Neural progenitor cell (in vitro differentiated cells): Measurements from ENCODE around the gene AGR2. TPM values are rescaled to one million over a fixed set of nuclear protein-coding genes. Genes with fewer than 3 reads are reported as not detected.

Source experiments
- DNase-seq: peaks from one replicate; pipeline ENCODE4 v3.0.0-alpha.2; 2016; ENCODE audit warnings: low spot score
- H2AFZ ChIP-seq: fragments of 200-600 bp; sonication (generic); replicated peaks from 2 replicates; pipeline ENCODE4 v1.6.1; 2016; ENCODE audit warnings: antibody characterized with exemption
- H3F3A ChIP-seq: fragments of 200-600 bp; sonication (generic); 2 replicates; pipeline ENCODE4 v1.6.1; 2016; ENCODE audit warnings: antibody characterized with exemption, low read depth
- H3K27ac ChIP-seq: fragments of 200-600 bp; sonication (generic); 2 replicates; pipeline ENCODE4 v1.5.1; 2016; ENCODE audit warnings: mild to moderate bottlenecking
- H3K27me3 ChIP-seq: fragments of 200-600 bp; sonication (generic); 2 replicates; pipeline ENCODE4 v1.6.1; 2016; ENCODE audit warnings: mild to moderate bottlenecking, moderate library complexity
- H3K36me3 ChIP-seq: fragments of 200-600 bp; sonication (generic); 2 replicates; pipeline ENCODE4 v1.5.1; 2016
- H3K4me1 ChIP-seq: fragments of 200-600 bp; sonication (generic); 2 replicates; pipeline ENCODE4 v1.6.1; 2016; ENCODE audit warnings: mixed run types
- H3K4me2 ChIP-seq: fragments of 200-600 bp; sonication (generic); 2 replicates; pipeline ENCODE4 v1.6.1; 2016
- H3K4me3 ChIP-seq: fragments of 200-600 bp; sonication (generic); 2 replicates; pipeline ENCODE4 v1.5.1; 2016
- H3K79me2 ChIP-seq: fragments of 200-600 bp; sonication (generic); 2 replicates; pipeline ENCODE4 v1.6.1; 2016; ENCODE audit warnings: low read depth
- H3K9ac ChIP-seq: fragments of 200-600 bp; sonication (generic); 2 replicates; pipeline ENCODE4 v1.6.1; 2016
- H3K9me3 ChIP-seq: fragments of 200-600 bp; sonication (generic); 2 replicates; pipeline ENCODE4 v1.5.1; 2016; ENCODE audit warnings: low read depth
- H4K20me1 ChIP-seq: fragments of 200-600 bp; sonication (generic); 2 replicates; pipeline ENCODE4 v1.6.1; 2016; ENCODE audit warnings: low read depth
- H3K27ac Mint-ChIP-seq: 3 replicates; pipeline ENCODE4 v1.8.0; 2021; ENCODE audit warnings: mixed read lengths
- H3K27me3 Mint-ChIP-seq: 2 replicates; pipeline ENCODE4 v1.8.0; 2022; ENCODE audit warnings: low read depth, mild to moderate bottlenecking, inconsistent platforms, moderate library complexity, mixed read lengths; ENCODE audit not compliant: insufficient read depth
- H3K36me3 Mint-ChIP-seq: 3 replicates; pipeline ENCODE4 v1.8.0; 2021; ENCODE audit warnings: mixed read lengths
- H3K4me1 Mint-ChIP-seq: 3 replicates; pipeline ENCODE4 v1.8.0; 2021; ENCODE audit warnings: mixed read lengths
- H3K4me3 Mint-ChIP-seq: 3 replicates; pipeline ENCODE4 v1.8.0; 2021; ENCODE audit warnings: mild to moderate bottlenecking, moderate library complexity, mixed read lengths
- H3K9me3 Mint-ChIP-seq: 3 replicates; pipeline ENCODE4 v1.8.0; 2020; ENCODE audit warnings: mixed read lengths
- CTCF ChIP-seq: fragments of 200-600 bp; sonication (generic); IDR thresholded peaks from 2 replicates; pipeline ENCODE4 v1.5.1; 2017; ENCODE audit warnings: antibody characterized with exemption, mild to moderate bottlenecking
- EZH2 ChIP-seq: fragments of 200-600 bp; sonication (generic); IDR thresholded peaks from 2 replicates; pipeline ENCODE4 v1.6.1; 2017; ENCODE audit warnings: antibody characterized with exemption, mild to moderate bottlenecking, moderate library complexity
- EZH2phosphoT487 ChIP-seq: fragments of 200-600 bp; sonication (generic); IDR thresholded peaks from 2 replicates; pipeline ENCODE4 v1.6.1; 2017; ENCODE audit warnings: antibody characterized with exemption
- total RNA-seq: library from RNA; depleted of rRNA; stranded (reverse); fragments of >200 nt; gene quantifications from 2 replicates; pipeline ENCODE4 v1.2.3, GENCODE V29; 2015; ENCODE audit warnings: low replicate concordance

The AGR2 gene
- total RNA-seq, 1 donor from 2014 or later, result not detected

- H3K9me3 Mint-ChIP-seq, result no peaks in the 10 kb centered on the region
- TF ChIP-seq EZH2 (no peak), CTCF (no peak), EZH2phosphoT487 (no peak)
- H3K36me3 Mint-ChIP-seq, result no peaks in the 10 kb centered on the region
- Histone ChIP-seq H3K4me1 (peaks cover 17% of the 10 kb centered on the region), H3K27me3 (no peaks in the 10 kb centered on the region), H3K4me3 (no peak overlapping the region), H3F3A (peaks cover 12% of the 10 kb centered on the region), H3K36me3 (no peaks in the 10 kb centered on the region), H3K79me2 (no peaks in the 10 kb centered on the region), H3K9me3 (no peaks in the 10 kb centered on the region), H3K9ac (no peak overlapping the region), H2AFZ (no peak overlapping the region), H3K27ac (no peak overlapping the region), H3K4me2 (no peak overlapping the region), H4K20me1 (no peaks in the 10 kb centered on the region)
- no peak for DNase-seq
- peaks cover 3% of the 10 kb centered on the region for H3K27me3 Mint-ChIP-seq
- no peak overlapping the region for H3K27ac Mint-ChIP-seq
- H3K4me3 Mint-ChIP-seq, result no peak overlapping the region
- H3K4me1 Mint-ChIP-seq, result peaks cover 5% of the 10 kb centered on the region
Measured at GRCh38 chr7:16839646-16840045, 34.8 kb upstream of the AGR2 start.

- Mint-ChIP-seq H3K4me3 (no peak overlapping the region), H3K36me3 (no peaks in the 10 kb centered on the region), H3K4me1 (peaks cover 5% of the 10 kb centered on the region), H3K9me3 (no peaks in the 10 kb centered on the region), H3K27me3 (peaks cover 3% of the 10 kb centered on the region), H3K27ac (no peak overlapping the region)
- peaks cover 5% of the 10 kb centered on the region for H3F3A ChIP-seq
- peaks cover 10% of the 10 kb centered on the region for H3K4me1 ChIP-seq
- peak overlapping the region; percentile 40 for H2AFZ ChIP-seq
- no peak overlapping the region for H3K4me2 ChIP-seq
- H3K9me3 ChIP-seq, result no peaks in the 10 kb centered on the region
- no peaks in the 10 kb centered on the region for H3K27me3 ChIP-seq
- no peak overlapping the region for H3K27ac ChIP-seq
- H3K4me3 ChIP-seq, result no peak overlapping the region
- H3K9ac ChIP-seq, result no peak overlapping the region
- no peak for DNase-seq
- no peaks in the 10 kb centered on the region for H4K20me1 ChIP-seq
- H3K36me3 ChIP-seq, result no peaks in the 10 kb centered on the region
- H3K79me2 ChIP-seq, result no peaks in the 10 kb centered on the region
- no peak for TF ChIP-seq EZH2
- no peak for TF ChIP-seq CTCF
- no peak for TF ChIP-seq EZH2phosphoT487
Measured at GRCh38 chr7:16838891-16839290, 34.1 kb upstream of the AGR2 start.

- Mint-ChIP-seq H3K27ac (no peak overlapping the region), H3K27me3 (peaks cover 3% of the 10 kb centered on the region), H3K4me3 (no peak overlapping the region), H3K36me3 (no peaks in the 10 kb centered on the region), H3K9me3 (no peaks in the 10 kb centered on the region), H3K4me1 (peaks cover 5% of the 10 kb centered on the region)
- DNase-seq, result no peak
- H3K9me3 ChIP-seq, result no peaks in the 10 kb centered on the region
- no peaks in the 10 kb centered on the region for H3K36me3 ChIP-seq
- TF ChIP-seq CTCF (no peak), EZH2phosphoT487 (no peak), EZH2 (no peak)
- H3K9ac ChIP-seq, result no peak overlapping the region
- no peak overlapping the region for H3K4me3 ChIP-seq
- H3K27ac ChIP-seq, result no peak overlapping the region
- H2AFZ ChIP-seq, result peak overlapping the region; percentile 40
- no peaks in the 10 kb centered on the region for H3K79me2 ChIP-seq
- no peaks in the 10 kb centered on the region for H3K27me3 ChIP-seq
- no peak overlapping the region for H3K4me2 ChIP-seq
- no peaks in the 10 kb centered on the region for H4K20me1 ChIP-seq
- H3K4me1 ChIP-seq, result peaks cover 5% of the 10 kb centered on the region
- H3F3A ChIP-seq, result peaks cover under 1% of the 10 kb centered on the region
Measured at GRCh38 chr7:16838386-16838785, 33.6 kb upstream of the AGR2 start.
